ENCODE results near the gene MMP14.
"Not testable (repeated sequence)": the region's sequence is repeated elsewhere in the genome, so short reads cannot be mapped to it uniquely, and the experiment has no call there.

DNA sequence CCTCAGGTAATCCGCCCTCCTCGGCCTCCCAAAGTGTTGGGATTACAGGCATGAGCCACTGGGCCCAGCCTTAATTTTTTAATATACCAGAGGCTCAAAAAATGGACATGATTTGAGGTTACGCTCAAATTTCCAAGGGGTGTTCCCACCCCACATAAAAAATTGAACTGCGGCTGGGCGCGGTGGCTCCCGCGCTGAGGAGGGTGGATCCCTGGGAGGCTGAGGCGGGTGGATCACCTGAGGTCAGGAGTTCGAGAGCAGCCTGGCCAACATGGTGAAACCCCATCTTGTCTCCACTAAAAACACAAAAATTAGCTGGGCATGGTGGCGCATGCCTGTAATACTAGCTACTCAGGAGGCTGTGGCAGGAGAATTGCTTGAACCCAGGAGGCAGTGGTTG lies 17.9 kb downstream of the MMP14 start:
- TF ChIP-seq, protein P1, sequence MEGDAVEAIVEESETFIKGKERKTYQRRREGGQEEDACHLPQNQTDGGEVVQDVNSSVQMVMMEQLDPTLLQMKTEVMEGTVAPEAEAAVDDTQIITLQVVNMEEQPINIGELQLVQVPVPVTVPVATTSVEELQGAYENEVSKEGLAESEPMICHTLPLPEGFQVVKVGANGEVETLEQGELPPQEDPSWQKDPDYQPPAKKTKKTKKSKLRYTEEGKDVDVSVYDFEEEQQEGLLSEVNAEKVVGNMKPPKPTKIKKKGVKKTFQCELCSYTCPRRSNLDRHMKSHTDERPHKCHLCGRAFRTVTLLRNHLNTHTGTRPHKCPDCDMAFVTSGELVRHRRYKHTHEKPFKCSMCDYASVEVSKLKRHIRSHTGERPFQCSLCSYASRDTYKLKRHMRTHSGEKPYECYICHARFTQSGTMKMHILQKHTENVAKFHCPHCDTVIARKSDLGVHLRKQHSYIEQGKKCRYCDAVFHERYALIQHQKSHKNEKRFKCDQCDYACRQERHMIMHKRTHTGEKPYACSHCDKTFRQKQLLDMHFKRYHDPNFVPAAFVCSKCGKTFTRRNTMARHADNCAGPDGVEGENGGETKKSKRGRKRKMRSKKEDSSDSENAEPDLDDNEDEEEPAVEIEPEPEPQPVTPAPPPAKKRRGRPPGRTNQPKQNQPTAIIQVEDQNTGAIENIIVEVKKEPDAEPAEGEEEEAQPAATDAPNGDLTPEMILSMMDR (IDR thresholded peaks at IDR 0.05; ENCODE audit: low read length), result not testable (repeated sequence)
- TF ChIP-seq EZH2phosphoT487 (IDR thresholded peaks at IDR 0.05; ENCODE audit: low read length), result not testable (repeated sequence)

All from MM.1S (cell line).